Left renal pelvis (tissue), 4 donors: Measurements from ENCODE around the gene JADE3. TPM values are rescaled to one million over a fixed set of nuclear protein-coding genes. Genes with fewer than 3 reads are reported as not detected.

Source experiments
- DNase-seq, 4 donors: peaks; one replicate each; pipeline ENCODE4 v3.0.0-alpha.2; 2013; ENCODE audit warnings: low read depth in 4 of 4, low spot score in 3 of 4
- polyA plus RNA-seq, 4 donors: library from polyadenylated mRNA; unstranded; fragments of 120-200 nt; gene quantifications; one replicate each; pipeline ENCODE4 v1.2.1, GENCODE V29; 2013; ENCODE audit not compliant: insufficient read length in 4 of 4

The JADE3 gene
- polyA plus RNA-seq, 4 donors = 8.1 to 27.2 (median 25.0) TPM

GRCh38 chrX:46992070-46992469 lies 79.8 kb downstream of the JADE3 start:
- DNase-seq = no peak

DNA sequence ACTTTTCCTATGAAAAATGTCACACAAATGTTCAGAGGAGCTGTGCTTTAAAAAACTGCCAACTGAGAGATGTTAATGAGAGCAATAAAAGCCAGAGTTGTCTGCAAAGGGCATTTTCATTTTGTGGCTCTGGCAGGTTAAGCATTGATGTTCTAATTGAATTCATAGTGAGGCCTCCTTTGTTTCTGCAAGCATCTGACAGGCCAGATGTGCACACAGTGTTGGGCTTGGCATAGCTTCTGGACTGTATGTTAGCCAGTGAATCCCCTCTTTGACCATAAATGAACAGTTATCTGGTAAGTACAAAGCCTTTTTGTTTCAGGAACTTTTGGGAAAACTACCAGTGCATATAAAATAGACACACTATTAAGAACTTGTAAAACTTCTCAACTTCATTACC lies 81.9 kb downstream of the JADE3 start:
- DNase-seq = no peak

GRCh38 chrX:47012131-47012530 lies 99.9 kb downstream of the JADE3 start:
- no peak for DNase-seq

- no peak for DNase-seq
Observed at GRCh38 chrX:47026198-47026597, 114.0 kb downstream of the JADE3 start.

- DNase-seq = peak; percentile 27 to 47 (median 34)
Observed at GRCh38 chrX:47030339-47030738, 118.1 kb downstream of the JADE3 start.

- DNase-seq = no peak
Observed at GRCh38 chrX:47047989-47048388, 135.8 kb downstream of the JADE3 start.

DNA sequence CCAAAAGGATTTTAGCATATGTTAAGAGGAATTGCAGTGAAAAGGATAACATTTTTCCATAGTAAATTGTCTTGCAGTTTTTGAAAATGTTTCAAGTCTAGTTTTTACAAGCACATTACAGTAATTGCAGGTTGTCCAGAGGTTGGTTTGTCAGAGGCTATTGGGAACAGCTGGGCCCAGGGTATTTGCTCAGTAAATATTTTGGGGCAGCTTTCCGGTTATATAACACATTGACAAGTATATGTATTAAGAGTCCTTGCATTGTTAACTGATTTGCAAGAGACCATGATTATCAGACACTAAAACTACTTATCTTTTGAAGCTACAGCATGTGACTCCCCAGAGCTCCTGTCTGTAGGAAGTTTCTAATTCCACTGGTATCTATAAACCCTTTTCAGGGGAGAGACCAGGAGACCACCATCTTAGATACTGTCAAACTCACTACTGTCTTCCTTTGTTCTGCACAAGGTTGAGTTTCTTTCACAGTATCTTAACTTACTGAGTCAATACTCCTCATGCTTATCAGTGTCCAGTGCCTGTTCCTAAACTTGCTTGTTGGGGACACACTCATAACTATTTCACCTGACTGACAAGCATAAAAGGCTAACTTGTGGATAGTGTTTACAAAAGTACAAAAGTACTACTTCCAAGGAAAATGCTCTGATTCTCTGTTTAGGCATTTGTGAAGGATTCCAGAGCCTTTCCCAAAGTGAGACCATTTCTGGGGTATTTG lies 147.1 kb downstream of the JADE3 start:
- DNase-seq = no peak

DNA sequence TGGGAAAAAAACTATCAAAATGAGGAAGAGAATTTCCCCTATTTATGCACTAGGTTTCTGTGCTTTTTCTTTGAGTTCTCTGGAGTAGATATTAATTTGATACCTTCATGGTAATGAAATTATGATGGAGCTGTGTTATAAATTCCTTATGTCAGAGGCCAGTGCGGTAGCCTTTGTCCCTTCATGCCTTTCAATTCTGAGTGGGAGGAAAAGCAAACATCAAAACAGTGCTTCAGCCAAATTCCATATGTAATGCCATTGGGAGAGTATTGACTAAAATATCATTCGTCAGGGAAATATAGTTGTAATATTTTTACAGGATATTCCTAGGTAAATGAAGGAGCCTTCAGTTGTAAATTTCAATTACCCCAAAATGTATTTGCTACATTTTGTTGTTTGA lies 148.5 kb downstream of the JADE3 start:
- no peak for DNase-seq

DNA sequence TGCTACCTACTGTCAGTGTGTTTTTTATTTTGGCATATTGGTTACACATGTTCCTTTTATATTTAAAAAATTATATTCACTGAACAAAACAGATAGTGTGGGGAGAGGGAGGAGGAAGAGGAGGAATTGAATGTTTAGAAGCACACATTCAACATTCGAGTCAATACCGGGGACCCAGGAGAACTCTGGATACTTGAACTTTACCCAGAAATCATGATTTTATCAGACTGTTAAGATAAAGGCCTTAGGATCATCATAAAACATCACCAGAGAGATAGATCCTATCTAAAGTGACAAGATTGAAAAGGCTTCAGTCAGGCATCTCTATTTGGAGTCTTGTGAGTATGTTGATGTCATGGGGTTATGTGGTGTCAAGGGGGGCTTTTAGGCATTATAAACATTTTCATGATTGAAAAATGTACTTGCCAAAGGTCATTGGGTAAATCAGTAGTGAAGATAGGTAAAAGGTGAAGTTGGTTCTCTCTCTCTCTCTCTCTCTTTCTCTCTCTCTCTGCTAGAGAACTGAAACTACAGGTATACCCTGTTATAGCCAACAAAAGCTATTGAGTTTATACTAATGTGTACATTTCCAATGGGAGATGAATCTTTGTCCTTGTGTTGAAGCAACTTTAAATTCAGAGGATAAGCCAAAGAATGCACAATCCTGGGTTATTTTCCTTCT lies 149.2 kb downstream of the JADE3 start:
- DNase-seq = no peak

GRCh38 chrX:47063179-47063578 lies 151.0 kb downstream of the JADE3 start:
- DNase-seq = no peak

DNA sequence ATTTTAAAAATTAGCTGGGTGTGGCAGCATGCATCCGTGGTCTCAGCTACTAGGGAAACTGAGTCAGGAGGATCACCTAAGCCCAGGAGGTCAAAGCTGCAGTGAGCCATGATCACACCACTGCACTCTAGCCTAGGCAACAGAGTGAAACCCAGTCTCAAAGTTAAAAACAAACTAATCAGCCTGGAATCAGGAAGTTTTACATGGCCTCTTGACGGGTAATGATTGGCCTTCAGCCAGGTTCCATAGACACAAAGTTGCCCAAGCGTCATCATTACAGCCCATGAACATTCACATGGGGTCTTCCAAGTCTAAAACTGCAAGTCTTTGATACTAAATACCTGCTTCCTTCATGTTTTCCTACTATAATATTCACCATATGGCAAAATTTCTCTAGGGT lies 156.0 kb downstream of the JADE3 start:
- DNase-seq = no peak

DNA sequence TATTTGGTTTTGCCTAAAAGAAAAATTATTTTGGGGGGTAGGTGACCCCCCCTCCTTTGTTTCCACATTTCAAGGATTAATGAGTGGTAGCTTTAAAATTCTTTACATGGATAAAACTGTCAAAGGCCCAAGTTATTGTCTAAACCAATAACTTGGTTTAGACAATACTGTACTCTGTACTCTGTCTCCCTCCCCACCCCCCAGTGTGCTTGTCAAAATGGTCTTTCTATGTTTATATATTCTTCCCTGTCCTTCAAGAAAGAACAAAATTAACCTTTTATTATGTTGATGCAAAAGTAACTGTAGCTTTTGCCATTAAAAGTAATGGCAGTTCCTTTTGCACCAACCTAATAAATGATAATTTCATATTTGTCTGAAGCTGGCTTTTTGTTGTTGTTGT lies 156.5 kb downstream of the JADE3 start:
- DNase-seq = no peak

DNA sequence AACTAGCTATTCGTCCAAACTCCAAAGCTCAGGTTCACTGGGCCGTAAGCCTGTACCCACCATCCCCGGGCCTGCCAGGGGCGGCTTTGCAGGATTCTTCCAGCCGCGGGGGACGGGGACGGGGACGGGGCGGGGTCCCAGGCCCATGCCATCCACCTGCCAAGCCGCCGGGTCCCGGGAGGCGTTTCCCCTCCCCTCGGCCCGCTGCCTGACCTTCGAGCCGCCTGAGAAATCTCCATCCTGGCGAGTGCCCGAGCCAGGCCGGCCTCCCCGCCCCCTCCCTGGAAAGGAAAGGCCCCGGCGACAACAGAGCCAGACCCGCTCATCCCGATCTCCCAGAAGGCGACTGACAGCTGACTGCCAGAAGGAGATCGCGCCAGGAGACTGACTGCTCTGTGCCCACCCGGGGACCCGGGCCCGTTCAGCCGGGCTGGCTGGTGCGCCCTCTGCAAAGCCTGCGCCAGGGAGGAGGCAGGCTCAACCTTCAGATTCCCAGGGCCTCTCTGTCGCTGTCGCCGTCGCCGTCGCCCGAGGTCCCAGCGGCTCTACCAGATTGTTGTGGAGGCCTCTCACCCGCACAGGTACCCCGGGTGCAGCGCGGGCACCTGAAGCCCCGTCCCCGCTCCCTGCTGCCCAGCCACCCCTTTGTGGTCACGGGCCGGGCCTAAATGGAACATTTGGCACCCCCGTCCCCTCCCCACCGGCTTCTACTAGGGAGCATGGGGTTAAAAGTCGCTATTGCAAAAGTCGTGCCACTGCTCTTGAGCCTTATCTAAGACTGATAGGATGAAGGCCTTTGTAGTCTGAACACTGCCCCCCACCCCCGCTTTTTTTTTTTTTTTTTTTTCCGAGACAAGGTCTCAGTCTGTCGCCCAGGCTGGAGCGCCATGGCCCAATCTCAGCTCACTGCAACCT lies 166.2 kb downstream of the JADE3 start, which contains the start of gene RGN:
RGN (plus strand) TSS at position 315 of the 915 bp plus-strand sequence. CDS start 2,702 bp downstream, outside the sequence.
- no peak for DNase-seq

DNA sequence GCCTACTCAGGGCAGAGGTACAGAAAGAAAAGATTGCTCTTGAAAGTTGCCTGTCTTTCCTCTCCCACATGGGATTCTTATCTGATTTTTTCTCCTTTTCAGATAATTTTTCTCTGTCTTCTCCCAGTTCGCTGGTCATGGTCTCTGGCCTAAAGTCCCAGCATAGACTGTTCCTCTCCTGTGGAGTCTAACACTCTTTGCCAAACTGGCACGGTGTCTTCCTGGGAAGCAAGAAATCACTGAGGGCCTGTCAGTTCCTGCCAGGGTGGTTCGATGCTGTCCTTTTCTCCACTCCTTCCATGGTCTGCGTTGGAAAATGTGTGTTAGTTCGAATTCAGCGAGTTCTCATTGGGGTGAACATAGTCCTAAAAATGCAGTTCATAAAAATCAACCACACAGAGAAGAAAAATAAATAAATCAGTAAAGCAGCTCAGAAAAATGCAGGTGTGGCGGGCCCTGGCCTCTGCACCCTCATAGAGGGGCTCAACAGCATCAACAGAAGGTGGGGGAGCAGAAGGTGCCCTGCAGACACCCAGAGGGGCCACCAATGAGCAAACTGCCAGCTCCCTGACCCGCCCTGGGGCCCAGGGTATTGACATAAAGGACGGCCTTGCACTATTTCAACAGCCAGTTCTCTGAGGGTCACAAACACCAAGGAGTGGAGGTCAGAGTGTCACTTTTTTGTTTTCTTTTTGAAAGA lies 168.1 kb downstream of the JADE3 start:
- DNase-seq = no peak

DNA sequence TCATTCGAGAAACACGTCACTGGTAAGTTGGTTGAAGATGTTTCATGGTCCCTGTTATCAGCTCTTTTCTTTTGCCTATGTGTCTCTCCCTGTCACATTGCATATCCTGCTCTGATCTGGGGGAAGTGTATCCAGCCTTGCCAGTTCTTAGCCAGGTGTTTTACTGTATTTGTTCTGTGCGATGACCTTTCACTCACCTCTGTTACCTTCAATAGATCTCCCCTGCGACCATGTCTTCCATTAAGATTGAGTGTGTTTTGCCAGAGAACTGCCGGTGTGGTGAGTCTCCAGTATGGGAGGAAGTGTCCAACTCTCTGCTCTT lies 168.7 kb downstream of the JADE3 start:
- DNase-seq = no peak

GRCh38 chrX:47091149-47091775 lies 179.0 kb downstream of the JADE3 start:
- no peak for DNase-seq

DNA sequence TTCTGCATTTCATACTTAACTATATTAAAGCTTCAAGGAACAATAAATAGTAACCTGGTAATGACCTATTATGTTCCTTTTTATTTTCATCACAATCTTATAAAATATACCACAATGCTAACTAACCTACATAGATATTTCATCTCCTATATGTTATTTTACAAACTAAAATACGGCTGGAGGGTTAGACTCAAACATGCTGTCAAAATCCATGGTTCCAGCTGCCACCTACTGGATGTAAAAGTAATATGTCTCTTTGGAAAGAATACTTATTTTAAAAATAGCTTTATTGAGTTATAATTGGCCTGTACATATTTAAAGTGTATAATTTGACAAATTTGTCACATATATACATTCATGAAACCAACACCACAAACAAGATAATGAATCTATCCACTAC lies 181.0 kb downstream of the JADE3 start:
- no peak for DNase-seq

GRCh38 chrX:47093860-47094259 lies 181.6 kb downstream of the JADE3 start:
- no peak for DNase-seq

DNA sequence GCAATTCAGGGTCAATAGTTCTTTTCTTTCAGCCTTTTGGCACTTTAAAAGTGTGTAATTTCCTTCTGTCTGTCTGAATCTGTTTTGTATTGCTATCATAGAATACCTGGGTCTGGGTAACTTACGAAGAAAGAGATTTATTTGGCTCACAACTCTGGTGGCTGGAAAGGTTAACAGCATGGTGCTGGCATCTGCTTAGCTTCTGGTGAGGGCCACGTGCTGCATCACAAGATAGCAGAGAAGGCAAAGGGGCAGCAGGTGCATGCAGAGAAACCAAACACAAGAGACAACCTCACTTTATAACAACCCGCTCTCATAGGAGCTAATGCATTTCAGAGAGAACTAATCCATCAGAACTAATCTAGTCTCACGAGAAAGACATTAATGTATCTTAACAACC lies 184.8 kb downstream of the JADE3 start:
- no peak for DNase-seq

DNA sequence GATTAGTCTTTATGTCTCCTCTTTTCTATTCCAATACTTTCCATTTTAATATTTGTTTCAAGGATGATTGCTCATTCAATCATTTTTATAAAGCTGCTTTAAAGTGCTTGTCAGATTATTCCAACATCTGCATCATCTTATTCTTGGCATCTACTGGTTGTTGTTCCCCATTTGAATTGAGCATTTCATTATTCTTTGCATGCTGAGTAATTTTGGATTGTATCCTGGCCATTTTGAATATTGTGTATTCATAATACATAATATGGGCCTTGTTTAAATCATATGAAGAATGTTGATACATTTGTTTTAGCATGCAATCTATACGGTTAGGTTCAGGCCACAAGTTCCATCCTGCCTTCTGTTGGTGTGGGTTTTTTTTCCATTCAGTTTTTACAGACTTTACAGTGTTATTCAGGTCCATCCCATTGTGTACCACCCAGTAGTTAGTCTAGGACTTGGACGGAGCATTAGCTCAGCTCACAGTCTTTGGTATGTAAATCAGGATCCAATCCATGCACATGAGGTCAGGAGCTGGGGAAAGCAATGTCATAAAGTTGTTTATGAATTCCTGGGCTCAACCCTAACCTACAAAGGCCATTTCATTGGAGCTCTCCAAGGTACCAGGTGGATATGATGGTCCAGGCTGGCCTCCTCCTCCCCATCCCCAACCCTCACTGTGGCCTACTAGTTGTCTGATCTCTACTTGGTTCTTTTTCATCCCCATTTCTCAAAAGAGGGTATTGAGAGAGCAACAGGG lies 186.3 kb downstream of the JADE3 start:
- no peak for DNase-seq
